Smooth muscle cell (in vitro differentiated cells): ENCODE measurements around the gene KRTAP26-1. TPM values are rescaled to one million over a fixed set of nuclear protein-coding genes. Genes with fewer than 3 reads are reported as not detected.

Experiments used
- DNase-seq: peaks from one replicate; lab custom pipeline; 2025; ENCODE audit not compliant: unreplicated experiment; lab: John Stamatoyannopoulos, UW
- H2AFZ ChIP-seq: fragments of 200-600 bp; sonication (generic); 2 replicates; pipeline ENCODE4 v1.6.0; 2016; ENCODE audit warnings: antibody characterized with exemption, low read depth, mild to moderate bottlenecking
- H3F3A ChIP-seq: fragments of 200-600 bp; sonication (generic); 2 replicates; pipeline ENCODE4 v1.6.0; 2017; ENCODE audit warnings: antibody characterized with exemption, low read depth
- H3K27ac ChIP-seq: fragments of 200-600 bp; sonication (generic); 2 replicates; pipeline ENCODE4 v1.5.1; 2016; ENCODE audit warnings: low read depth, mild to moderate bottlenecking
- H3K27me3 ChIP-seq: fragments of 200-600 bp; sonication (generic); 2 replicates; pipeline ENCODE4 v1.6.1; 2016; ENCODE audit warnings: low read depth, mild to moderate bottlenecking
- H3K36me3 ChIP-seq: fragments of 200-600 bp; sonication (generic); 2 replicates; pipeline ENCODE4 v1.5.1; 2016; ENCODE audit warnings: low read depth
- H3K4me1 ChIP-seq: fragments of 200-600 bp; sonication (generic); 2 replicates; pipeline ENCODE4 v1.5.1; 2016; ENCODE audit warnings: low read depth
- H3K4me2 ChIP-seq: fragments of 200-600 bp; sonication (generic); 2 replicates; pipeline ENCODE4 v1.6.0; 2016; ENCODE audit warnings: mild to moderate bottlenecking
- H3K4me3 ChIP-seq: fragments of 200-600 bp; sonication (generic); 2 replicates; pipeline ENCODE4 v1.5.1; 2016; ENCODE audit warnings: mild to moderate bottlenecking
- H3K79me2 ChIP-seq: fragments of 200-600 bp; sonication (generic); 2 replicates; pipeline ENCODE4 v1.6.0; 2016; ENCODE audit warnings: low read depth, mild to moderate bottlenecking
- H3K9ac ChIP-seq: fragments of 200-600 bp; sonication (generic); 2 replicates; pipeline ENCODE4 v1.6.0; 2016; ENCODE audit warnings: low read depth
- H3K9me3 ChIP-seq: fragments of 200-600 bp; sonication (generic); replicated peaks from 2 replicates; pipeline ENCODE4 v1.5.1; 2016; ENCODE audit warnings: low read depth
- H4K20me1 ChIP-seq: fragments of 200-600 bp; sonication (generic); 2 replicates; pipeline ENCODE4 v1.6.0; 2016; ENCODE audit warnings: low read depth
- CTCF ChIP-seq: fragments of 200-600 bp; sonication (generic); IDR thresholded peaks from 2 replicates; pipeline ENCODE4 v1.5.1; 2017; ENCODE audit warnings: borderline replicate concordance, mild to moderate bottlenecking, antibody characterized with exemption; ENCODE audit not compliant: insufficient read depth, poor library complexity, severe bottlenecking
- WGBS: methylation state at CpG from one replicate; pipeline ENCODE4 v1.1.7; 2016; ENCODE audit warnings: low lambda C conversion rate; 5-methylcytosine and 5-hydroxymethylcytosine counted together
- polyA plus RNA-seq: library from polyadenylated mRNA; unstranded; fragments of >200 nt; fragmentation: Nextera tagmentation; extraction: Ambion mirVana; gene quantifications from 2 replicates; pipeline ENCODE4 v1.2.1, GENCODE V29; 2016
- total RNA-seq: library from RNA; depleted of rRNA; stranded (reverse); fragments of >200 nt; gene quantifications from 2 replicates; pipeline ENCODE4 v1.2.3, GENCODE V29; 2014

The KRTAP26-1 gene
- total RNA-seq = not detected in 2 replicates
- polyA plus RNA-seq = not detected in 2 replicates

- no peak within 1 kb of the TSS for H3K27ac ChIP-seq
- H3K4me1 ChIP-seq = no peaks in the 10 kb centered on the region
- H3K4me2 ChIP-seq = no peak within 1 kb of the TSS
- no peak for DNase-seq
- TF ChIP-seq CTCF = no peak
- no peak within 1 kb of the TSS for H3K9ac ChIP-seq
- no peaks in the 10 kb centered on the region for H3K79me2 ChIP-seq
- H3K36me3 ChIP-seq = no peaks in the 10 kb centered on the region
- H3K27me3 ChIP-seq = no peaks in the 10 kb centered on the region
- no peaks in the 10 kb centered on the region for H3K9me3 ChIP-seq
- 95% methylated on average over 2 of the region's 2 CpGs for WGBS
- H4K20me1 ChIP-seq = no peaks in the 10 kb centered on the region
- H2AFZ ChIP-seq = no peak within 1 kb of the TSS
- H3K4me3 ChIP-seq = no peak within 1 kb of the TSS
- no peaks in the 10 kb centered on the region for H3F3A ChIP-seq
Measured at GRCh38 chr21:30320215-30320614, at the start of gene KRTAP26-1. TSS of gene KRTAP26-1 (minus strand) at chr21:30320315. CDS start at chr21:30320035, 280 bp downstream.

DNA sequence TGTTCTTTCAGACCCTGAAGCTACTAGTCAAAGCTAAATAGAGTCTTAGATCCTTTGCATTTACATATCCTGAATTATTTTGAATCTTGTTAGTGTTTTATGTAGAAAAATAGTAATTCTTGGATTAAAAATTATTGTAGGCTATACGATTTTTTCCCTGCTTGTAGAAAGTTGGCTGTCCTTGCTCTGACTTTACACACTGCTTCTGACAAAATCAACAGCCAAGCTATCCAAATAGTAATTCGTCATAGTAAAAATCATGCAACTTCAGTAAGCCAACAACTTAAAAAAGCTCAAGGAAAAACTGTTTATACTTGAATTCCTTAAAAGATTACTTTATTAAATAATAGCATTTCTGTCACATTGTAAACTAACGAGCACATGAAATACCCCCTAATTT, 35.8 kb upstream of the KRTAP26-1 start:
- H3K27me3 ChIP-seq = peaks cover 5% of the 10 kb centered on the region
- H4K20me1 ChIP-seq = no peaks in the 10 kb centered on the region
- TF ChIP-seq CTCF = no peak
- H3K4me3 ChIP-seq = no peak overlapping the region
- no peaks in the 10 kb centered on the region for H3F3A ChIP-seq
- H3K36me3 ChIP-seq = no peaks in the 10 kb centered on the region
- H3K27ac ChIP-seq = no peak overlapping the region
- H3K9me3 ChIP-seq = no peaks in the 10 kb centered on the region
- no peak overlapping the region for H3K9ac ChIP-seq
- DNase-seq = no peak
- no peaks in the 10 kb centered on the region for H3K79me2 ChIP-seq
- no peaks in the 10 kb centered on the region for H3K4me1 ChIP-seq
- no peak overlapping the region for H3K4me2 ChIP-seq
- WGBS = 85% methylated on average over 3 of the region's 3 CpGs
- H2AFZ ChIP-seq = no peak overlapping the region

- Histone ChIP-seq H4K20me1 (no peaks in the 10 kb centered on the region), H3K36me3 (no peaks in the 10 kb centered on the region), H3K9ac (no peak overlapping the region), H3K27ac (no peak overlapping the region), H3K79me2 (no peaks in the 10 kb centered on the region), H3K27me3 (peaks cover 5% of the 10 kb centered on the region), H3K4me3 (no peak overlapping the region), H3K4me2 (no peak overlapping the region), H3K4me1 (no peaks in the 10 kb centered on the region), H3F3A (no peaks in the 10 kb centered on the region), H3K9me3 (no peaks in the 10 kb centered on the region), H2AFZ (no peak overlapping the region)
- WGBS = 53% methylated on average over 1 of the region's 1 CpG
- no peak for TF ChIP-seq CTCF
- DNase-seq = no peak
Measured at GRCh38 chr21:30354308-30355005, 34.3 kb upstream of the KRTAP26-1 start.

DNA sequence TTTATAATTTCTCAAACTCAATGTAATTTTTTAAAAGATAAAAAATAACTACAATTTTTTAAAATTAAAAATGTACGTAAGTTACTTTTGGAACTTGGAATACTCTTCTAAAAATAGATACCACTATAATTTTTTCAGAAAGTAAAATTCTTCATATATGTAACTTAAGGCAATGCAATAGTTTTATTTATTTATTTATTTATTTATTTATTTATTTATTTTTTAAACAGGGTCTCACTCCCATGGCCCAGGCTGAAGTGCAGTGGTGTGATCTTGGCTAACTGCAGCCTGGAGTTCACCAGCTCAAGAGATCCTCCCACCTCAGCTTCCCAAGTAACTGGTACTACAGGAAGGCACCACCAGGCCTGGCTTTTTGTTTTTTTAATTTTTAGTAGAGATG, 31.4 kb upstream of the KRTAP26-1 start:
- Histone ChIP-seq H3K9me3 (no peaks in the 10 kb centered on the region), H3K79me2 (no peaks in the 10 kb centered on the region), H2AFZ (no peak overlapping the region), H3K9ac (no peak overlapping the region), H3K4me1 (no peaks in the 10 kb centered on the region), H3K27me3 (peaks cover 5% of the 10 kb centered on the region), H3F3A (peaks cover 3% of the 10 kb centered on the region), H3K27ac (no peak overlapping the region), H4K20me1 (no peaks in the 10 kb centered on the region), H3K36me3 (no peaks in the 10 kb centered on the region), H3K4me2 (no peak overlapping the region), H3K4me3 (no peak overlapping the region)
- WGBS = 95% methylated on average over 1 of the region's 1 CpG
- no peak for DNase-seq
- no peak for TF ChIP-seq CTCF
